CMK (cell line): ENCODE results near the gene CDK2AP2.
"Not testable (repeated sequence)": the region's sequence is repeated elsewhere in the genome, so short reads cannot be mapped to it uniquely, and the experiment has no call there.

Experiments used
- DNase-seq: peaks from one replicate; pipeline ENCODE4 v3.0.0-alpha.2; 2010; ENCODE audit warnings: low read depth

CDK2AP2 gene, protein sequence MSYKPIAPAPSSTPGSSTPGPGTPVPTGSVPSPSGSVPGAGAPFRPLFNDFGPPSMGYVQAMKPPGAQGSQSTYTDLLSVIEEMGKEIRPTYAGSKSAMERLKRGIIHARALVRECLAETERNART

GRCh38 chr11:67507864-67508485 lies at the start of gene CDK2AP2:
Gene CDK2AP2, minus strand, starts transcription at chr11:67508162. Its CDS starts 80 bp downstream, at chr11:67508082.
- peak; percentile 100 for DNase-seq

- no peak for DNase-seq
Observed at GRCh38 chr11:67556244-67556643, 48.3 kb upstream of the CDK2AP2 start.

DNA sequence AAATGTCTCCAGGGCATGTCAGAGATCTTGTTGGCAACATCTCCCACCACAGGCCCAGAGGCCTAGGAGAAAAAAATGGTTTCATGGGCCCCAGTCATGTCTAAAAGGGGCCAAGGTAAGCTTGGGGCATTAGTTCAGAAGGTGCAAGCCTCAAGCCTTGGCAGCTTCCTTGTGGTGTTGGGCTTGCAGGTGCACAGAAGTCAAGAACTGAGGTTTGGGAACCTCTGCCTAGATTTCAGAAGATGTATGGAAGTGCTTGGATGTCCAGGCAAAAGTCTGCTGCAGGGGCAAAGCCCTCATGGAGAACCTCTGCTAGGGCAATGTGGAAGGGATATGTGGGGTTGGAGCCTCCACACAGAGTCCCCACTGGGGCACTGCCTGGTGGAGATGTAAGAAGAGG lies 43.7 kb upstream of the CDK2AP2 start:
- not testable (repeated sequence) for DNase-seq

- DNase-seq: no peak
Observed at GRCh38 chr11:67551127-67551526, 43.2 kb upstream of the CDK2AP2 start.

DNA sequence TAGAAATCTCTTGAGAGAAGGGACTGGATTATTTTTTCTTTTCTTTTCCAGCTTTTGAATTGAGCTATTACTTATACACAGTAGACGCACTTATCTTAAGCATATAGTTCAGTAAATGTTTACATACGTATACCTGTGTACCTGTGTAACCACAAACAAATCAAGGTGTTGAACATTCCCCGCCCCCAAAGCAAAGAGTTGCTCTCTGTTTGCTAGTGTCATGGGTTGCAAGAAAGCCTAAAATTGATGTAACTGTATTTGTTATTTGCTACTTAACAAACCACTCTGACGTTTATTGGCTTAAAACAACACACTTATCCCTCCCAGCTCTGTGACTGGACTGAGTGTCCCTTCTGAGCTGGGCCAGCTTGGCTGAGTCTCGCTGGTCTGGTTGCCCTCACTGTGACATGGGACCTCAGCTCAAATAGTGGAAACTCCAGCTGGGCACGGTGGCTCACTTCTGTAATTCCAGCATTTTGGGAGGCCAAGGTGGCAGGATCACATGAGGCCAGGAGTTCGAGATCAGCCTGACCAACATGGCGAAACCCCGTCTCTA lies 40.7 kb upstream of the CDK2AP2 start:
- no peak for DNase-seq

- not testable (repeated sequence) for DNase-seq
Observed at GRCh38 chr11:67548112-67548511, 40.1 kb upstream of the CDK2AP2 start.

GRCh38 chr11:67545280-67545679 lies 37.3 kb upstream of the CDK2AP2 start:
- DNase-seq: no peak

- no peak for DNase-seq
Observed at GRCh38 chr11:67544616-67545242, 36.8 kb upstream of the CDK2AP2 start.

DNA sequence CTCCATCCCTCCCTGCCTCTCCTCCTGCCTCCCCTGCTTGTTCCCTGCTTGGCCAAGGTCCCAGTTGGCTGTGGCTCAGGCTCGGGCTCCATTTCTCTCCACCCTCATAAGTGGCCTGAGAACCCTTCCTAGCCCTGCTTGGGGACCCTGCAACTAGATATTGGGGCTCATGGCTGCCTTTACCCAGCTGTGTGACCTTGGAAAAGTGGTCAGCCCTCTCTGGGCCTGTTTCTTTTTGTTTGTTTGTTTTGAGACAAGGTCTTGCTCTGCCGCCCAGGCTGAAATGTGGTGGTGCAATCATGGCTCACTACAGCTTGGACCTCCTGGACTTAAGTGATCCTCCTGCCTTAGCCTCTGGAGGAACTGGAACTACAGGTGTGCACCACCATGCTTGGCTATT lies 35.6 kb upstream of the CDK2AP2 start:
- no peak for DNase-seq

DNA sequence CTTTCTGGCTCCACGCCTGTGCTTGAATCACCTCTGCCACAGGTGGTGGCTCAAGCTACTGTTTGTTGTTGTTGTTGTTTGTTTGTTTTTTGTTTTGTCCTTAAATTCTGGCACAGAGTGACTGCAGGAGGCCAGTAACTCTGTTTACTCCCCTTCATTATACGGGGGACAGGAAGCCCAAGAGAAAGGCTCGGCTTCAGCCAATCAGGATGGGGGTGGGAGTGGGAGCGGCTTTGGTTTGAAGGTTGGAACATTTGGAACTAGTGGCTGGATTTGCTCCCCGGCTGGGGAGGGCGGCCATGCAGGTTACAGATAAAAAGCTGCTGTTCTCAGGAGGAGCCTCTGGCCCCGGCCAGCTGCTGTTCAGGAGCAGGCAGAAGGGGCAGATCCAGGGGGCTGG lies 35.0 kb upstream of the CDK2AP2 start:
- DNase-seq: no peak

DNA sequence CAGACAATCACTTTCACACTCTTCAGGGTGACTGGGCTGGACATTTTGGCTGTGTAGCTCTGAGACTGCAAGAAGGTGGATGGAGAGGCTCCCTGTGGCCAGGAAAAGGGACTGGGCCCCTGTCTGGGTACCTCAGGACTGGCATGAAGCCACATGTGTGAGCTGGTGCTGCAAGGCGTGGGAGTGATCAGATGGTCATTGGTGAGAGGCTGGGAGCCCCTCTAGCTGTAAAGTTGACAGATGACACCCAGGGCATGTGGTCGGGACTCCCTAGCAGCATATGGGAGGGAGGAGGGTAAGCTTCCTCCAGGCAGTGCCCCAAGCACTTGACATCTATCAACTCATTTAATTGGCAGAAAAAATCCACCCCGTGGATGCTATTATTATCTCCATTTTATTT lies 34.2 kb upstream of the CDK2AP2 start:
- no peak for DNase-seq

- no peak for DNase-seq
Observed at GRCh38 chr11:67541198-67541597, 33.2 kb upstream of the CDK2AP2 start.

DNA sequence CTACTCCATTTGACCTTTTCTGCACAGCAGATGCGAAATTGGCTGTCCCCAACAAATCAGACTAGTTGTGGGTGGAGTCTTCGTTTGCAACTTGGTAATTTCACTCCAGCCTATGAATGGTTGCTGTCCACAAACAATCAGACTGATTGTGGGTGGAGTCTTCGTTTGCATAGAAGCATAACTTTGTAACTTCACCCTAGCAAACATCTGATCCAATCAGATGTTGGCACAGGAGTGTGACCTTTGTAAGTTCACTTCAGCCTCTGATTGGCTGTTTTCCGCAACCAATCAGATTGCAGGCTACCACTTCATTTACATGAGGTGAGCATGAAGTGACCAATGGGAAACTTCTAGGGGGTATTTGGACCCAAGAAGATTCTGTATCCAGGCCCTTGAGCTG lies 31.6 kb upstream of the CDK2AP2 start:
- DNase-seq: no peak

- DNase-seq: no peak
Observed at GRCh38 chr11:67538823-67539505, 31.0 kb upstream of the CDK2AP2 start.

DNA sequence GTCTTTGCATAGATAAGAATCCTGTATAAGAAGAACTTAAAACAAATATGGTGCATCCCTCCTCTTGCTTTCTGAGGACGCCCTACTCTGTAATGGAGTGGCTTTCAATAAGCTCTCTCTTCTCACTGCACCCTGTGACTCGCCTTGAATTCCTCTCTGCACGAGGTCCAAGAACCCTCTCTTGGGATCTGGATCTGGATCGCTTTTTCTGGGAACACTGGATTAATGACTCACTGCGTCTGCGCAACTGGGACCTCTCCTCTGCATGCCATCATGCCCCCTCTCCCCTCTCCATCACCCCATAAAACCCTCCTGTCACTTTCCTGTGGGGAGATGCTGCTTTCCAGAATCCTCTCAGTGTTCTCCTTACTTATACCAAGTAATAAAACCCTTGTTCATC lies 30.3 kb upstream of the CDK2AP2 start:
- DNase-seq: no peak

DNA sequence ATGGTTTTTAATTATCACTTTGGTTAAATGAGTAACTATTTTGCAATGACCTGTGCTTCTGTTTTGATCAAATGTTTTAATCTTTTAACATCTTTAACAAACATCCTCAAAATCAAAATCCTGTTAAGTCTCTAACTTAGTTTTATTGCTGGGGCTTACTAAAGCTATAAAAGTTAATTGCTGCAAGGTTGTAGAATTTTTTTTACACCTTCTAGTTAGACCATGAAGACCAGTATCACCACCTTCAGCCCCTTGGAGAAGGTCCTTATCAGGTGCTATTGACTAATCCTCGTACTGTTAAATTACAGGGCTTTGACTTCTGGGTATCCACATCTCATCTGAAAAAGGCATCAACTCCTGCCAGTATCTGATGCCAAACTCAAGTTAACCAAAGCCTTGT lies 27.6 kb upstream of the CDK2AP2 start:
- no peak for DNase-seq

GRCh38 chr11:67534070-67534679 lies 26.2 kb upstream of the CDK2AP2 start:
- DNase-seq: peak; percentile 12

DNA sequence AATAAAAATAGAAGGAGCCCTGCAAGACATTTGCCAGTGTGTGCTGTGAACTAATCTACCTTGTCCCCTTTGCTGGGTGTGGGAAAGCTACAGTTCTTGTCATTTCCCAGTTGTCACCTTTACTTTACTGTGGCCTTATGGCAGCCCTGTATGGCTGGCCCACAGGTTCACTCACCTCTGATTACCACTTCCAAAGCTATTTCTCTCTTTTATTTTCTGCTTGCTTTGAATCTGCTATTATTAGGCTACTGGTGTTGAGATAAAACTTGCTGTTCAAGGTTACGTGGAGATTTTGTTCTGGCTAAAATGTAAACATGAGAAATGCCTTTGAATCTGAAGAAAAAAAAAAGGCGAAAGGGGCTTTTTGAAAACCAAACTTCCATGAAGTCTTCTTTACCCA lies 24.9 kb upstream of the CDK2AP2 start:
- no peak for DNase-seq

DNA sequence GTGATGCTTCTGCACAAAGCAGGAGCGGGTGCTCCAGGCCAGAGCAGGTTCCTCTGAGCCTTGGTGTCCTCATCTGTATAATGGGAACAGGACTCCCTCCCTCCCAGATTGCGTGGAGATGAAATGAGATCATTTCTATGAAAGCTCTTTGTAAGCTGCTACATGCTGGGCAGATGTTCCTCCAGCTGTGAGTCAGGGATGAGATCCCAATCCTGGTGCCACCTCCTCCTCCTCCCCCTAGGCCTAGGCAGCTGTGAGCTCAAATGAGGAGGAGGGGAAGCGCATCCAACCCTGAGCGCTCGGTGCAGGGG lies 22.3 kb upstream of the CDK2AP2 start:
- DNase-seq: no peak

DNA sequence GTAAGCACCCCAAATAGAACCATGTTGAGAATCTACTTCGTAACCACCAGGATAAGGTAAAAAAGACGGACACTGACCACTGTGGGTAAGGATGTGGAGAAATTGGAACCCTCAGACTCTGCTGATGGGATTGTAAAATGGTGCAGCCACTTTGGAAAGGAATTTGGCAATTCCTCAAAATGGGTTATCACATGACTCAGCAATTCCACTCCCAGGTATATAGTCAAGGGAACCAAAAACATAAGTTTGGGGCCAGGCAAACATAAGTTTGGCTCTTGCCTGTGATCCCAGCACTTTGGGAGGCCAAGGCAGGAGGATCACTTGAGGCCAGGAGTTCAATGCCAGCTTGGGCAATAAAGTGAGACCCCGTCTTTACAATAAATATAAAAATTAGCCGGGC lies 20.4 kb upstream of the CDK2AP2 start:
- no peak for DNase-seq

DNA sequence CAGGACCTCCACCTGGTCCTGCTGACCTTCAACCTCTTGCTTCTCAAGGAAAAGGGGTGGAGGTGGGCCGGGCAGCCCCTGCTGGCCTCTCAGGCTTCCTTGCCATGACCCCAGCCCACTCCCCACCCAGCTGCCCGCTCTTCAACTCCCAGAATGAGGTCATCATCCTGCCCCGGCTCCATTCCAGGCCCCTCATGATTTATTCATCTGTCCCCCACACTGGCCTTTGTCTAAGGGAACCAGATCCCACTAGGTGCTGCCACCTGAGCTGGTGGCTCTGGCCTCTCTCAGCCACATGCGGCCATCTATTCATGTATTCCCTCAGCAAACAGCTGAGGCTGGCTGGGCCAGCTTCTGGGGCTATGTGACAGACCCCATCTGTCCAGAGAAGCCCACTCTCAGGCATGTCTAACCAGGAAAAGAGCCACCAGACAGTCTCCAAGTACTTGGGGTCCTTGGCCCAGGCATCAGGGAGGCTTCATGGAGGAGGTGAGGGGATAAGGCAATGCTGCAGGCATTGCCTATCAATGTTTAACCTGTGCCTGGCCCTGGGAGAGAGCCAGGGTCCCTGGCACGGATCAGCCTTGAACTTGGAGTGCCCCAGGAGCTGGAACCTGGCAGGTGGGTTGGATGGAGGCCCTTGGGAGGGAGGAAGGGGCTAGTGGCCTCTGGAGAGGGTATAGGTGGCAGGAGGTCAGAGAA lies 17.5 kb upstream of the CDK2AP2 start:
- no peak for DNase-seq

DNA sequence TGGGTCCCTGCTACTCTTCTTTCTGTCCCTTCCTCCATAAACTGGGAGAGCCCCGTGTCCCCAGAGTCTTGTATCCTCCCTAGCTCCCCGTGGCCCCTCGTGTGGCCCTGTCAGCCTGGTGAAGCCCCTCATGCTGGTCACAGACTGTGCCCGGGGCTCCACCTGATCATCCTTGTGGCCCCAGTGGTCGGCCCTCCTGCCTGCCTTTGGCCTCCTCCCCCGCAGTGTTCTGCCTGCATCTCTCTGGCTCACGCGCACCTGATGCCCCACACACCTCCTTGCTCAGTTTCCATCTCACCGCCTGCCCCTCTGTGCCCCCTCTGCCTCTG lies 16.5 kb upstream of the CDK2AP2 start:
- no peak for DNase-seq
